GM21390 (cell line): Measurements from ENCODE around the gene TRMT10C.
"Not testable (repeated sequence)": the region's sequence is repeated elsewhere in the genome, so short reads cannot be mapped to it uniquely, and the experiment has no call there.

Experiments used
- ATAC-seq: cut with Tn5 transposase; IDR thresholded peaks from one replicate; pipeline ENCODE4 v1.9.1; 2021; ENCODE audit not compliant: unreplicated experiment

TRMT10C gene

GRCh38 chr3:101548527-101549105 is 13.1 kb upstream of the TRMT10C start:
- no peak for ATAC-seq

- no peak for ATAC-seq
Observed at GRCh38 chr3:101549473-101549872, 12.2 kb upstream of the TRMT10C start.

GRCh38 chr3:101551359-101552081 is 10.1 kb upstream of the TRMT10C start:
- ATAC-seq = not testable (repeated sequence)

- not testable (repeated sequence) for ATAC-seq
Observed at GRCh38 chr3:101553381-101553780, 8.3 kb upstream of the TRMT10C start.

- no peak for ATAC-seq
Observed at GRCh38 chr3:101556064-101556463, 5.6 kb upstream of the TRMT10C start.

GRCh38 chr3:101567528-101568317 is 6.1 kb downstream of the TRMT10C start:
- no peak for ATAC-seq

- ATAC-seq = no peak
Observed at GRCh38 chr3:101571028-101571895, 9.6 kb downstream of the TRMT10C start.

GRCh38 chr3:101573449-101574387 is 12.1 kb downstream of the TRMT10C start, which contains the start of gene PCNP:
Gene PCNP (plus strand): TSS chr3:101574180. CDS start chr3:101574216, 36 bp downstream.
- peak; percentile 83 for ATAC-seq

- peak; percentile 43 for ATAC-seq
Observed at GRCh38 chr3:101574388-101575112, 12.9 kb downstream of the TRMT10C start.

GRCh38 chr3:101577286-101577685 is 15.6 kb downstream of the TRMT10C start:
- no peak for ATAC-seq

- no peak for ATAC-seq
Observed at GRCh38 chr3:101588616-101589015, 26.9 kb downstream of the TRMT10C start.

- ATAC-seq = no peak
Observed at GRCh38 chr3:101591071-101591470, 29.4 kb downstream of the TRMT10C start.

GRCh38 chr3:101602731-101603130 is 41.1 kb downstream of the TRMT10C start:
- no peak for ATAC-seq

- no peak for ATAC-seq
Observed at GRCh38 chr3:101603184-101603583, 41.5 kb downstream of the TRMT10C start.

GRCh38 chr3:101605398-101605797 is 43.7 kb downstream of the TRMT10C start:
- ATAC-seq = not testable (repeated sequence)

GRCh38 chr3:101611023-101611422 is 49.4 kb downstream of the TRMT10C start:
- ATAC-seq = peak; percentile 53

- not testable (repeated sequence) for ATAC-seq
Observed at GRCh38 chr3:101613014-101613413, 51.3 kb downstream of the TRMT10C start.

- ATAC-seq = no peak
Observed at GRCh38 chr3:101615525-101615924, 53.9 kb downstream of the TRMT10C start.
